Ishikawa (cell line): Measurements from ENCODE around the gene C10orf95.

Experiments
- CEBPB ChIP-seq: IDR thresholded peaks from 2 replicates; pipeline ENCODE4 v1.6.1; 2012
- CREB1 ChIP-seq: IDR thresholded peaks from 2 replicates; pipeline ENCODE4 v1.6.1; 2012; ENCODE audit warnings: low read depth
- EGR1 ChIP-seq: IDR thresholded peaks from 2 replicates; pipeline ENCODE4 v1.6.1; 2012
- EP300 ChIP-seq: IDR thresholded peaks from 2 replicates; pipeline ENCODE4 v1.6.1; 2012; ENCODE audit warnings: borderline replicate concordance
- FOXM1 ChIP-seq: IDR thresholded peaks from 2 replicates; pipeline ENCODE4 v1.6.1; 2012; ENCODE audit warnings: low read depth, borderline replicate concordance
- NFIC ChIP-seq: IDR thresholded peaks from 2 replicates; pipeline ENCODE4 v1.6.1; 2012
- RAD21 ChIP-seq: IDR thresholded peaks from 2 replicates; pipeline ENCODE4 v1.6.1; 2012; ENCODE audit warnings: low read depth
- REST ChIP-seq: IDR thresholded peaks from 2 replicates; pipeline ENCODE4 v1.6.1; 2012; ENCODE audit warnings: low read depth, mild to moderate bottlenecking
- TAF1 ChIP-seq: IDR thresholded peaks from 2 replicates; pipeline ENCODE4 v1.6.1; 2012; ENCODE audit warnings: low read depth, mild to moderate bottlenecking
- TCF12 ChIP-seq: IDR thresholded peaks from 2 replicates; pipeline ENCODE4 v1.6.1; 2012; ENCODE audit warnings: low read depth
- TEAD4 ChIP-seq: IDR thresholded peaks from 2 replicates; pipeline ENCODE4 v1.6.1; 2012
- YY1 ChIP-seq: IDR thresholded peaks from 2 replicates; pipeline ENCODE4 v1.6.1; 2012; ENCODE audit warnings: low read depth
- ZBTB7A ChIP-seq: IDR thresholded peaks from 2 replicates; pipeline ENCODE4 v1.6.1; 2012; ENCODE audit warnings: low read depth
- TF ChIP-seq, protein P1 (sequence below): IDR thresholded peaks from 2 replicates; pipeline ENCODE4 v1.6.1; 2012
- TF ChIP-seq, protein P2 (sequence below): IDR thresholded peaks from 2 replicates; pipeline ENCODE4 v1.6.1; 2012

Gene C10orf95

GRCh38 chr10:102468683-102469082, 17.3 kb upstream of the C10orf95 start:
- TF ChIP-seq TEAD4 (no peak), TCF12 (no peak), CEBPB (no peak), EP300 (no peak), CREB1 (no peak), EGR1 (no peak), FOXM1 (no peak), ZBTB7A (no peak), RAD21 (no peak), NFIC (no peak)
- TF ChIP-seq, protein P1, sequence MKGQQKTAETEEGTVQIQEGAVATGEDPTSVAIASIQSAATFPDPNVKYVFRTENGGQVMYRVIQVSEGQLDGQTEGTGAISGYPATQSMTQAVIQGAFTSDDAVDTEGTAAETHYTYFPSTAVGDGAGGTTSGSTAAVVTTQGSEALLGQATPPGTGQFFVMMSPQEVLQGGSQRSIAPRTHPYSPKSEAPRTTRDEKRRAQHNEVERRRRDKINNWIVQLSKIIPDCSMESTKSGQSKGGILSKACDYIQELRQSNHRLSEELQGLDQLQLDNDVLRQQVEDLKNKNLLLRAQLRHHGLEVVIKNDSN: no peak
- TF ChIP-seq, protein P2, sequence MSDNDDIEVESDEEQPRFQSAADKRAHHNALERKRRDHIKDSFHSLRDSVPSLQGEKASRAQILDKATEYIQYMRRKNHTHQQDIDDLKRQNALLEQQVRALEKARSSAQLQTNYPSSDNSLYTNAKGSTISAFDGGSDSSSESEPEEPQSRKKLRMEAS: no peak

DNA sequence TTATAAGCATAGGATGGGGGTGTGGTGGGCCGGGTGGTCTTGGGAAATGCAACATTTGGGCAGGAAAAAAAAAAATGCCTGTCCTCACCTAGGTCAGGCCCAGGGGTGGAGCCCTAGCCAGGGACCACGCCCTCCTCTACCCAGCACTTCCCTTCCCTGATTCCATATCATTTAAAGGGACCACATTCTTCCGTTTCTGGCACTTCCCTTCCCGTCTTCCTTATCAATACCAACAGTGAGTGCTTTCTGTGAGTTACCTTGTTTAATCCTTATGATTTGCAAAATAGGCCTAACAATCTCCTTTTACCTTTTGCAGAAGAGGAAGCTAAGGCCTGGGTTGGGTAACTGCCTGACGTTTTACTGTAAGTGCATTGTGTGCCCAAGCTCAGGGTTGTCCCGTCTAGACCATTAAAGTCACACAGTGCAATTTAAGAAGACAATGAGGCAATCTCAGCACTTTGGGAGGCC, 16.7 kb upstream of the C10orf95 start:
- TF ChIP-seq, protein P2: no peak
- TF ChIP-seq CEBPB (no peak), TCF12 (no peak), FOXM1 (no peak), NFIC (no peak), YY1 (no peak), EP300 (no peak), REST (no peak), TAF1 (no peak), RAD21 (no peak), EGR1 (no peak), TEAD4 (no peak), ZBTB7A (no peak), CREB1 (no peak)
- TF ChIP-seq, protein P1: no peak

GRCh38 chr10:102467318-102467717, 16.0 kb upstream of the C10orf95 start:
- TF ChIP-seq, protein P1: no peak
- no peak for TF ChIP-seq TAF1
- TF ChIP-seq EGR1: no peak
- TF ChIP-seq TCF12: no peak
- no peak for TF ChIP-seq RAD21
- no peak for TF ChIP-seq FOXM1
- no peak for TF ChIP-seq TEAD4
- TF ChIP-seq YY1: no peak
- no peak for TF ChIP-seq CREB1

GRCh38 chr10:102465466-102465865, 14.1 kb upstream of the C10orf95 start:
- no peak for TF ChIP-seq RAD21
- TF ChIP-seq YY1: no peak
- TF ChIP-seq TCF12: no peak
- TF ChIP-seq, protein P2: no peak
- TF ChIP-seq TEAD4: no peak
- no peak for TF ChIP-seq TAF1
- no peak for TF ChIP-seq NFIC

- TF ChIP-seq YY1 (no peak), EGR1 (no peak), CEBPB (no peak), TCF12 (no peak), NFIC (no peak), REST (no peak), CREB1 (no peak), EP300 (no peak), FOXM1 (no peak), RAD21 (no peak), ZBTB7A (no peak), TEAD4 (no peak), TAF1 (no peak)
- TF ChIP-seq, protein P1: no peak
- TF ChIP-seq, protein P2: no peak
Observed at GRCh38 chr10:102463983-102464382, 12.6 kb upstream of the C10orf95 start.
